PC-3 (cell line): ENCODE measurements around the gene TCF3. TPM values are rescaled to one million over a fixed set of nuclear protein-coding genes. Genes with fewer than 3 reads are reported as not detected.

ENCODE experiments used
- ATAC-seq: fragments of 200-7000 bp; cut with Tn5 transposase; 2 replicates; pipeline ENCODE4 v1.9.1; 2020; ENCODE audit warnings: mild to moderate bottlenecking, moderate library complexity
- BruUV-seq: library from RNA; stranded (reverse); fragments of 400-500 nt; replicated peaks from 2 replicates; lab custom pipeline; 2021; lab: Mats Ljungman, UMichigan
- CTCF ChIA-PET: fragments of 300-600 bp; sonication (Branson Sonifier 250); formaldehyde crosslinking; loops from one replicate; lab custom pipeline; 2022; ENCODE audit warnings: antibody characterized with exemption; lab: Charles Lee
- POLR2A ChIA-PET: fragments of 300-600 bp; sonication (Branson Sonifier 250); formaldehyde crosslinking; loops from one replicate; lab custom pipeline; 2022; ENCODE audit warnings: antibody characterized with exemption; ENCODE audit not compliant: unreplicated experiment; lab: Charles Lee
- DNase-seq: peaks from one replicate; pipeline ENCODE4 v3.0.0-alpha.2; 2015
- H2AFZ ChIP-seq: fragments of 300-600 bp; sonication (generic); 2 replicates; pipeline ENCODE4 v1.6.0; 2016; ENCODE audit warnings: antibody characterized with exemption, low read length
- H3F3A ChIP-seq: fragments of 300-600 bp; sonication (generic); one replicate; pipeline ENCODE4 v1.6.0; 2017; ENCODE audit warnings: antibody characterized with exemption, low read length, control low read depth, mild to moderate bottlenecking; ENCODE audit not compliant: unreplicated experiment
- H3K27ac ChIP-seq: fragments of 300-600 bp; sonication (generic); 2 replicates; pipeline ENCODE4 v1.5.1; 2016; ENCODE audit warnings: mild to moderate bottlenecking, low read length
- H3K27me3 ChIP-seq: fragments of 300-600 bp; sonication (generic); 2 replicates; pipeline ENCODE4 v1.6.1; 2016; ENCODE audit warnings: low read length, mixed read lengths
- H3K36me3 ChIP-seq: fragments of 300-600 bp; sonication (generic); 2 replicates; pipeline ENCODE4 v1.6.1; 2016; ENCODE audit warnings: low read depth, mixed run types, low read length, mixed read lengths
- H3K4me1 ChIP-seq: fragments of 300-600 bp; sonication (generic); 2 replicates; pipeline ENCODE4 v1.5.1; 2016; ENCODE audit warnings: low read length; ENCODE audit not compliant: insufficient read depth
- H3K4me2 ChIP-seq: fragments of 300-600 bp; sonication (generic); 2 replicates; pipeline ENCODE4 v1.6.0; 2016; ENCODE audit warnings: low read length
- H3K4me3 ChIP-seq: fragments of 300-600 bp; sonication (generic); 2 replicates; pipeline ENCODE4 v1.5.1; 2016; ENCODE audit warnings: mild to moderate bottlenecking, low read length, mixed read lengths
- H3K79me2 ChIP-seq: fragments of 300-600 bp; sonication (generic); 2 replicates; pipeline ENCODE4 v1.6.1; 2017; ENCODE audit warnings: low read length, mixed read lengths
- H3K9ac ChIP-seq: fragments of 300-600 bp; sonication (generic); 2 replicates; pipeline ENCODE4 v1.6.0; 2016; ENCODE audit warnings: mild to moderate bottlenecking, low read length
- H3K9me2 ChIP-seq: fragments of 300-600 bp; sonication (generic); replicated peaks from 2 replicates; pipeline ENCODE4 v1.6.1; 2016; ENCODE audit warnings: mixed run types, low read length, mixed read lengths
- H3K9me3 ChIP-seq: fragments of 300-600 bp; sonication (generic); 2 replicates; pipeline ENCODE4 v1.6.1; 2016; ENCODE audit warnings: low read length, mixed read lengths
- H4K20me1 ChIP-seq: fragments of 300-600 bp; sonication (generic); 2 replicates; pipeline ENCODE4 v1.6.1; 2016; ENCODE audit warnings: low read length, mixed read lengths
- CTCF ChIP-seq: fragments of 300-600 bp; sonication (generic); conservative IDR thresholded peaks from 2 replicates; pipeline ENCODE4 v1.5.1; 2017; ENCODE audit warnings: antibody characterized with exemption, low read depth, mild to moderate bottlenecking, low read length
- EZH2 ChIP-seq: fragments of 300-600 bp; sonication (generic); IDR thresholded peaks from one replicate; pipeline ENCODE4 v1.6.1; 2017; ENCODE audit warnings: antibody characterized with exemption, mild to moderate bottlenecking, low read length; ENCODE audit not compliant: unreplicated experiment
- EZH2phosphoT487 ChIP-seq: fragments of 300-600 bp; sonication (generic); IDR thresholded peaks from 2 replicates; pipeline ENCODE4 v1.6.1; 2018; ENCODE audit warnings: mild to moderate bottlenecking, antibody characterized with exemption, low read length, borderline replicate concordance
- intact Hi-C: fragments of 100-400 bp; cut with micrococcal nuclease; formaldehyde crosslinking; loops from 2 replicates; pipeline ENCODE4 v1.9.0; 2023
- total RNA-seq: library from RNA; depleted of rRNA; stranded (reverse); fragments of >200 nt; gene quantifications from 2 replicates; pipeline ENCODE4 v1.2.3, GENCODE V29; 2014

The TCF3 gene
- total RNA-seq, 1 experiment from 2014 or later, result 147 TPM

- H3K27me3 ChIP-seq, result no peaks in the 10 kb centered on the region
- intact Hi-C loops, result no loop called here
- H3K79me2 ChIP-seq, result no peaks in the 10 kb centered on the region
- TF ChIP-seq CTCF (no peak), EZH2 (no peak), EZH2phosphoT487 (no peak)
- DNase-seq (no peak), ATAC-seq (no peak)
- POLR2A ChIA-PET, result no interaction called here
- CTCF ChIA-PET, result no interaction called here
- H3K9ac ChIP-seq, result no peak overlapping the region
- no TSS peak for BruUV-seq
- no peaks in the 10 kb centered on the region; the same call in 1 of the 2 replicates for H3K36me3 ChIP-seq
- H3K4me1 ChIP-seq, result no peaks in the 10 kb centered on the region
- H4K20me1 ChIP-seq, result no peaks in the 10 kb centered on the region
- H2AFZ ChIP-seq, result no peak overlapping the region
- no peaks in the 10 kb centered on the region for H3K9me2 ChIP-seq
- H3K4me3 ChIP-seq, result no peak overlapping the region
- H3F3A ChIP-seq, result no peaks in the 10 kb centered on the region
- H3K27ac ChIP-seq, result no peak overlapping the region
- H3K9me3 ChIP-seq, result no peaks in the 10 kb centered on the region
- H3K4me2 ChIP-seq, result no peak overlapping the region
Observed at GRCh38 chr19:1619094-1619439, 33.3 kb downstream of the TCF3 start.

DNA sequence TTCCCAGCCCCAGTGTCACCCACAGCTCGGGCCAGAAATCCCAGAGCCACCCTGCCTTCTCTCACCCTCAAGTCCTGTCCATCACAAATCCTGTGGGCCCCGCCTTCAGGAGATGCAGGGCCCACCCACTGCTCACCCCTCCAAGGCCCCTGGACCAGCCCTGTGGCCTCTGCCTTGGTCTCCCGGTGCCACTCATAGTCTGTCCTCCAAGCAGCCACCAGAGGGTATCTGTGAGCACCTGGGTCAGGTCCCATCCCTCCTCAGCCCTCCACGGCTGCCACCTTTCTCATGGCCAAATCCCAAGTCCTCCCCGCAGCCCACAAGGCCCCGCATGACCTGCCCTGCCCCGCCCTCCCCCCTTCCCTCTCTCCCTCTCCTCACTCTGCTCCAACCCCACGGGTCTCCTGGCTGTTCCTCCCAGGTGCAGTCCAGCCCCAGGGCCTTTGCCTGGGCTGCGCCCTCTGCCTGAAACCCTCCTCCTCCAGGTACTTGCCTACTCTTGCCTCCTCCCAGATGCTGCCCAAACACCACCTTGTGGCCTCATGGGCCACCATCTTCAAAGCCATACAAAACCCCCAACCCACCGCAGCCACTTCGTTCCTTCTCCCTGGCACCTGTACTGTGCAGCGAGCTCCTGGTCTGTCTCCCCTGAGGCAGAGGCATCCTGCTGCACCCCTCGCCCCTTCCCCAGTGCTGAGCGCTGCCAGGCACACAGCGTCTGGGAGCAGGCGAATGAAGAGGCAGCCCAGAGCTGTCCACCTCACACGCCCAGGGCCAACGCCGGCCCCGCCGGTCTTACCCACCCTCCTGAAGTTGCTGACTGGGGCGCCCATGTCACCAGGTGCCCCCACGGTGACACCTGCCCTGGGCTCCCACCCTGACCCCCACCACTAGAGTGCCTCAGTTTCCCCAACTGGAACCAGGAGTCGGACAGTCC, 34.0 kb downstream of the TCF3 start:
- ChIA-PET CTCF (no interaction called here), POLR2A (no interaction called here)
- no TSS peak for BruUV-seq
- intact Hi-C loops, result no loop called here
- Histone ChIP-seq H4K20me1 (no peaks in the 10 kb centered on the region), H3K4me2 (no peak overlapping the region), H3K9ac (no peak overlapping the region), H3K79me2 (no peaks in the 10 kb centered on the region), H3K27ac (no peak overlapping the region), H3K9me2 (no peaks in the 10 kb centered on the region), H3K4me3 (no peak overlapping the region), H2AFZ (no peak overlapping the region), H3K36me3 (no peaks in the 10 kb centered on the region; the same call in 1 of the 2 replicates), H3K27me3 (no peaks in the 10 kb centered on the region), H3K9me3 (no peaks in the 10 kb centered on the region), H3F3A (no peaks in the 10 kb centered on the region), H3K4me1 (no peaks in the 10 kb centered on the region)
- DNase-seq (peak; percentile 37), ATAC-seq (peak; percentile 81)
- TF ChIP-seq EZH2phosphoT487 (no peak), CTCF (peak; percentile 49)

DNA sequence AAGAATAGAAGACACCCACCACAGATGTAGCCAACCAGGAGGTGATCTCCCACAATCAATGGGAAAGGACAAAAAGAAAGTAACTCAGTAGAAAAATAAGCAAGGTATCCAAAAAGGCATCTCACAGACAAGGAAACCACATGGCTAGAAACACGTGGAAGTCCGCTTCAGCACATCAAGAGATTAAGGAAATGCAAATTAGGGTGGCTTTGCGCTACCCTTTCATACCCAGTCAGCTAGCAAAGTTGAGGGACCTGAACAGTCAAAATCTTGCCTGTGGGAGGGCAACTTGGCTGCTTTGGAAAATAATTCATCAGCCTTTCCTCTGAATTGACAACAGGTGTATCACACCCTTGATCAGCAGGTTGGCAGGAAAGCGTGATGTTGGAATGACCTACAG, 35.5 kb downstream of the TCF3 start:
- no peaks in the 10 kb centered on the region for H3K4me1 ChIP-seq
- POLR2A ChIA-PET, result no interaction called here
- intact Hi-C loops, result no loop called here
- H3K9me3 ChIP-seq, result no peaks in the 10 kb centered on the region
- no peak for TF ChIP-seq EZH2phosphoT487
- H4K20me1 ChIP-seq, result no peaks in the 10 kb centered on the region
- no peak overlapping the region for H3K4me3 ChIP-seq
- H3K9ac ChIP-seq, result no peak overlapping the region
- no TSS peak for BruUV-seq
- H3K9me2 ChIP-seq, result no peaks in the 10 kb centered on the region
- H3K79me2 ChIP-seq, result no peaks in the 10 kb centered on the region
- H3K27ac ChIP-seq, result no peak overlapping the region
- H3K36me3 ChIP-seq, result no peaks in the 10 kb centered on the region; the same call in 1 of the 2 replicates
- no peak overlapping the region for H2AFZ ChIP-seq
- no peak for DNase-seq
- no peak overlapping the region for H3K4me2 ChIP-seq
- no peaks in the 10 kb centered on the region for H3F3A ChIP-seq
- no peak for ATAC-seq
- CTCF ChIA-PET, result no interaction called here
- no peaks in the 10 kb centered on the region for H3K27me3 ChIP-seq
